Neuronal stem cell (in vitro differentiated cells): ENCODE measurements around the gene VDAC2.

Experiments used
- DNase-seq: peaks from one replicate; pipeline ENCODE4 v3.0.0-alpha.2; 2013; ENCODE audit warnings: low spot score
- H2AFZ ChIP-seq: one replicate; pipeline ENCODE4 v1.6.1; 2013; ENCODE audit warnings: mild to moderate bottlenecking, low read length, inconsistent platforms
- H2AK5ac ChIP-seq: 2 replicates; pipeline ENCODE4 v1.6.1; 2013; ENCODE audit warnings: low read depth, mild to moderate bottlenecking, inconsistent platforms, low read length, moderate library complexity, mixed read lengths
- H2BK120ac ChIP-seq: 2 replicates; pipeline ENCODE4 v1.6.1; 2013; ENCODE audit warnings: low read depth, mild to moderate bottlenecking, inconsistent platforms, low read length, moderate library complexity, mixed read lengths
- H2BK12ac ChIP-seq: one replicate; pipeline ENCODE4 v1.6.1; 2013; ENCODE audit warnings: low read length, inconsistent platforms
- H2BK15ac ChIP-seq: 2 replicates; pipeline ENCODE4 v1.6.1; 2013; ENCODE audit warnings: mild to moderate bottlenecking, low read length, inconsistent platforms, mixed read lengths
- H2BK5ac ChIP-seq: one replicate; pipeline ENCODE4 v1.6.1; 2013; ENCODE audit warnings: inconsistent platforms, mild to moderate bottlenecking, low read length, moderate library complexity
- H3K14ac ChIP-seq: one replicate; pipeline ENCODE4 v1.6.1; 2013; ENCODE audit warnings: low read length, inconsistent platforms
- H3K18ac ChIP-seq: 2 replicates; pipeline ENCODE4 v1.6.1; 2013; ENCODE audit warnings: low read length, inconsistent platforms
- H3K23ac ChIP-seq: 2 replicates; pipeline ENCODE4 v1.6.1; 2013; ENCODE audit warnings: low read depth, mild to moderate bottlenecking, mixed read lengths, low read length, inconsistent platforms; ENCODE audit not compliant: poor library complexity
- H3K27ac ChIP-seq: replicated peaks from 3 replicates; pipeline ENCODE4 v1.5.1; 2013; ENCODE audit warnings: low read length, inconsistent platforms
- H3K27me3 ChIP-seq, 3 experiments: 2 replicates each; pipeline ENCODE4 v1.6.1; 2013; ENCODE audit warnings: low read length in 3 of 3, mild to moderate bottlenecking in 2 of 3, inconsistent platforms in 1 of 3, low read depth in 1 of 3, mixed read lengths in 1 of 3, moderate library complexity in 1 of 3; ENCODE audit not compliant: control insufficient read depth in 3 of 3, insufficient read depth in 3 of 3
- H3K36me3 ChIP-seq, 2 donors: replicated peaks in 1 of 2; 2 replicates each; pipeline ENCODE4 v1.6.1; 2013; ENCODE audit warnings: low read length in 2 of 2; ENCODE audit not compliant: control insufficient read depth in 2 of 2, insufficient read depth in 2 of 2
- H3K4ac ChIP-seq: 2 replicates; pipeline ENCODE4 v1.6.1; 2013; ENCODE audit warnings: inconsistent platforms, mild to moderate bottlenecking, low read length, moderate library complexity
- H3K4me1 ChIP-seq, 2 donors: 1 replicate in 1 of 2; 2 replicates in 1 of 2; pipeline ENCODE4 v1.6.1; 2013; ENCODE audit warnings: low read length in 2 of 2, low read depth in 1 of 2; ENCODE audit not compliant: control insufficient read depth in 2 of 2, insufficient read depth in 1 of 2
- H3K4me2 ChIP-seq: one replicate; pipeline ENCODE4 v1.6.1; 2013; ENCODE audit warnings: mild to moderate bottlenecking, low read length, inconsistent platforms; ENCODE audit not compliant: insufficient read depth, poor library complexity, severe bottlenecking
- H3K4me3 ChIP-seq, 2 donors: 2 replicates each; pipeline ENCODE4 v1.5.1; 2013; ENCODE audit warnings: low read length in 2 of 2, mild to moderate bottlenecking in 2 of 2, inconsistent platforms in 1 of 2, moderate library complexity in 1 of 2
- H3K79me1 ChIP-seq: one replicate; pipeline ENCODE4 v1.6.1; 2013; ENCODE audit warnings: low read depth, mild to moderate bottlenecking, inconsistent platforms, low read length, moderate library complexity
- H3K9ac ChIP-seq: one replicate; pipeline ENCODE4 v1.6.1; 2013; ENCODE audit warnings: mild to moderate bottlenecking, low read depth, low read length, inconsistent platforms; ENCODE audit not compliant: poor library complexity
- H3K9me3 ChIP-seq, 2 donors: replicated peaks in 1 of 2; 2 replicates each; pipeline versions ENCODE3 to v1.6.1; 2013; ENCODE audit warnings: low read length in 2 of 2, mild to moderate bottlenecking in 2 of 2, inconsistent platforms in 1 of 2, low read depth in 1 of 2, mixed read lengths in 1 of 2, moderate library complexity in 1 of 2; ENCODE audit not compliant: control insufficient read depth in 2 of 2, insufficient read depth in 1 of 2
- H4K8ac ChIP-seq: one replicate; pipeline ENCODE4 v1.6.1; 2013; ENCODE audit warnings: low read depth, mild to moderate bottlenecking, inconsistent platforms, low read length, moderate library complexity
- H4K91ac ChIP-seq: one replicate; pipeline ENCODE4 v1.6.1; 2013; ENCODE audit warnings: low read length, low read depth, mild to moderate bottlenecking, inconsistent platforms; ENCODE audit not compliant: poor library complexity
- WGBS, 2 donors: extraction: QIAGEN DNeasy Blood & Tissue Kit; methylation state at CpG; one replicate each; pipeline ENCODE4 v1.1.7; 2013; ENCODE audit warnings: missing lambda C conversion rate in 2 of 2, mixed read lengths in 1 of 2; ENCODE audit not compliant: insufficient read length in 2 of 2, insufficient replicate concordance in 1 of 2; ENCODE audit errors: extremely low coverage in 2 of 2; 5-methylcytosine and 5-hydroxymethylcytosine counted together

The VDAC2 gene

GRCh38 chr10:75261813-75262705 lies 51.5 kb downstream of the VDAC2 start:
- Histone ChIP-seq H3K4me3 (no peak overlapping the region), H2BK15ac (no peak overlapping the region), H3K9ac (no peak overlapping the region), H3K27ac (no peak overlapping the region), H3K4ac (no peak overlapping the region), H2AK5ac (no peak overlapping the region), H3K36me3 (no peaks in the 10 kb centered on the region), H3K4me2 (no peak overlapping the region), H3K4me1 (no peaks in the 10 kb centered on the region), H4K8ac (no peak overlapping the region), H2BK5ac (no peak overlapping the region), H3K23ac (no peak overlapping the region), H3K18ac (peak overlapping the region; percentile 12), H4K91ac (no peak overlapping the region), H3K79me1 (no peaks in the 10 kb centered on the region), H2AFZ (no peak overlapping the region), H2BK120ac (peak overlapping the region; percentile 76), H3K14ac (no peak overlapping the region), H3K27me3 (no peaks in the 10 kb centered on the region), H2BK12ac (no peak overlapping the region), H3K9me3 (peaks cover 0 to 2% of the 10 kb centered on the region in 2 donors)
- WGBS, 2 donors = no CpG with 5 or more reads among the region's 25 CpGs
- DNase-seq = no peak

DNA sequence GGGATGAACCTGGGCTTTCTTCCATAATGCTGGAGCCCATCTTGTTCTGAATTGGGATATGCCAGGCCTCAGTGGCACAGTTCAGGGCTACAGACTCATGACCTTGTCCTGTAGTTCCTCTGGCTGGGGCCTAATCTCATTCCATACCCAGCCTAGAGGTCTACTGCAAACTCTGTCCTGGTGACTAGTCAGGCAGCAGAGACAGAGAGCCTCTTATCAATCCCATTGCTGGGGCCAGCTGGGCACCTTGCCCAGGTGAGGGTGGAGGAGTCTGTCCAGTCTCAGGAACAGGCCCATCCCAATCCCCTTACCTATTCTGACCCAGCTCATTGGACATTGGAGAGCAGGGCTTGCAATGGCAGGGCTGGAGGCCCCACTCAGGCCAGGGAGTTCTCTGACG lies 53.2 kb downstream of the VDAC2 start:
- Histone ChIP-seq H2BK120ac (no peak overlapping the region), H2BK15ac (no peak overlapping the region), H3K79me1 (no peaks in the 10 kb centered on the region), H3K9me3 (peaks cover 0 to 2% of the 10 kb centered on the region in 2 donors), H3K36me3 (no peaks in the 10 kb centered on the region), H3K4me3 (no peak overlapping the region), H3K14ac (no peak overlapping the region), H3K4me2 (no peak overlapping the region), H4K91ac (no peak overlapping the region), H2AK5ac (no peak overlapping the region), H3K4me1 (no peaks in the 10 kb centered on the region), H3K9ac (no peak overlapping the region), H3K4ac (no peak overlapping the region), H3K27me3 (no peaks in the 10 kb centered on the region), H4K8ac (no peak overlapping the region), H2AFZ (no peak overlapping the region), H3K27ac (no peak overlapping the region), H3K18ac (no peak overlapping the region), H2BK12ac (no peak overlapping the region), H3K23ac (no peak overlapping the region), H2BK5ac (no peak overlapping the region)
- WGBS, 2 donors = no CpG with 5 or more reads among the region's 1 CpG
- no peak for DNase-seq

DNA sequence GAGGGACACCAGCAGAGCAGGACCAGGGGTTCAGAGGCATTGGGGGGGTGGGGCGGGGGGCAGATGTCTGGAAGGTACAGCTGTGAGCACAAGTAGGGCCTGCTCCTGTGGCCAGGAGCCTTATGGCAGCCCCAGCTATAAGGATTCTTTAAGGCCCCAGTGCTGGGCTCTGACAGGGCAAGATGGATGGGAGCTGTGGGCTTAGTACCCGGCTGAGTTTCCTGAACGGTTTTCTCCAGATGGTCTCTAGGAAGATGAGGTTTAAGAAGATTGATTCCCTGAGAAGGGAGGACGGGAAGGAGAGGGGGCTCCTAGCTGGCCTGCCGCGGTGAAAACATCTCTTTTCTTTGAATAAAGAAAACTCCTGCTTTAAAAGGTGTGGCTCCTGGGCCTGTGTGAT lies 55.3 kb downstream of the VDAC2 start:
- H4K8ac ChIP-seq = no peak overlapping the region
- H3K9ac ChIP-seq = no peak overlapping the region
- H3K4me2 ChIP-seq = no peak overlapping the region
- H3K14ac ChIP-seq = no peak overlapping the region
- H2BK5ac ChIP-seq = no peak overlapping the region
- H3K4me1 ChIP-seq = no peaks in the 10 kb centered on the region
- H2BK15ac ChIP-seq = no peak overlapping the region
- peaks cover 0 to 4% of the 10 kb centered on the region in 2 donors for H3K9me3 ChIP-seq
- H2BK120ac ChIP-seq = no peak overlapping the region
- H3K79me1 ChIP-seq = no peaks in the 10 kb centered on the region
- no peak overlapping the region for H3K23ac ChIP-seq
- H2BK12ac ChIP-seq = no peak overlapping the region
- H3K4me3 ChIP-seq = no peak overlapping the region
- no peaks in the 10 kb centered on the region for H3K36me3 ChIP-seq
- no peaks in the 10 kb centered on the region for H3K27me3 ChIP-seq
- DNase-seq = no peak
- H2AFZ ChIP-seq = no peak overlapping the region
- peak overlapping the region; percentile 57 for H3K18ac ChIP-seq
- H3K27ac ChIP-seq = no peak overlapping the region
- H3K4ac ChIP-seq = no peak overlapping the region
- H4K91ac ChIP-seq = no peak overlapping the region
- WGBS, 2 donors = no CpG with 5 or more reads among the region's 6 CpGs
- H2AK5ac ChIP-seq = peak overlapping the region; percentile 63

DNA sequence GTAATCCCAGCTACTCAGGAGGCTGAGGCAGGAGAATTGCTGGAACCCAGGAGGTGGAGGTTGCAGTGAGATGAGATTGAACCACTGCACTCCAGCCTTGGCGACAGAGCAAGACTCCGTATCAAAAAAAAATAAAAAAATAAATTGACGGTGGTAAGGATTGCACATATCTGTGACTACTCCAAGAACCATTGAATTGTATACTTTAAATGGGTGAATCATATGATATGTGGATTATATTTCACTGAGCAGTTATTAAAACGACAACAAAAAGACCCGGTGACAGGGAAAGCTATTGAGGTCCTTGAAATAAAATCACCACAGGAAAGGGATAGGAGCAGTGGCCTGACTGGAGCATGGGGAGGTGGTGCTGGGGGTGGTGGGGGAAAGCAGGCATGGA lies 56.3 kb downstream of the VDAC2 start:
- Histone ChIP-seq H4K8ac (no peak overlapping the region), H3K4ac (no peak overlapping the region), H2AFZ (no peak overlapping the region), H3K27ac (no peak overlapping the region), H2BK5ac (no peak overlapping the region), H4K91ac (no peak overlapping the region), H3K27me3 (no peaks in the 10 kb centered on the region), H3K9me3 (peaks cover 0 to 4% of the 10 kb centered on the region in 2 donors), H2BK120ac (no peak overlapping the region), H2BK15ac (no peak overlapping the region), H2BK12ac (no peak overlapping the region), H3K4me1 (no peaks in the 10 kb centered on the region), H3K36me3 (no peaks in the 10 kb centered on the region), H2AK5ac (no peak overlapping the region), H3K23ac (no peak overlapping the region), H3K18ac (no peak overlapping the region), H3K79me1 (no peaks in the 10 kb centered on the region), H3K4me2 (no peak overlapping the region), H3K4me3 (no peak overlapping the region), H3K14ac (no peak overlapping the region), H3K9ac (no peak overlapping the region)
- WGBS, 2 donors = no CpG with 5 or more reads among the region's 5 CpGs
- no peak for DNase-seq
